Measurements from ENCODE around the gene THRB.
A peak's percentile ranks its signal among the peaks of the same experiment; 100 is the strongest.

THRB gene

DNA sequence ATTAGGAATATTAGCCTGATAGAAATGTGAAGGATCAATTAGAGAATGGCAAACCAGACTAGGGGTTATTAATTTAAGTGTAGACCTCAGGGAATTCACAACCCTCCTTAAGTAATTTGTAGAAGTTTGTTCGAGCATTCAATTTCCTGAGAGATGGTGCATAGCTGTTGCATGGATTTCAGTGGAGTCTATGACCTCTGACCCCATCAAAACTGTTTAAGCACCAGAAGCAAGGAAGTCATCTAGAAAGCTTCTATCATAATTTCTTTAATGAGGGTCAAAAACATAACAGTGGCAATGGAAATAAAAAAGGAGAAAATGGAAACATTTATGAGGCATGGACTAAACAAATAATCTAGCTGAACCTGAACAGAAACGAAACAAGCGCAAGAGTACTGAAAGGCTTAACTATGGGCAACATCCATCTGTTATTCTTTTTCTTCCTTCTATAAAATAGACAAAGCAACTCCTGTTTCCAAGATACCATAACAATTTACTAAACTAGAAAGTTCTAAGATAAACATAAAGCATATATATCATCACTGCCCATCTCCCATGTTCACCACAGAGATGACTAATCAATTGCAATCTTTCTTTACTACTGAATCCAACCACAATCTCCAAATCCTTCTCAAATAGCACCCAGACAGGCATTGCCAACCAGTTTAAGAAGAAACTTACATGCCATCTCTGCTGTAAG, 151.4 kb downstream of the THRB start:
- DNase-seq, result peak; percentile 70

DNA sequence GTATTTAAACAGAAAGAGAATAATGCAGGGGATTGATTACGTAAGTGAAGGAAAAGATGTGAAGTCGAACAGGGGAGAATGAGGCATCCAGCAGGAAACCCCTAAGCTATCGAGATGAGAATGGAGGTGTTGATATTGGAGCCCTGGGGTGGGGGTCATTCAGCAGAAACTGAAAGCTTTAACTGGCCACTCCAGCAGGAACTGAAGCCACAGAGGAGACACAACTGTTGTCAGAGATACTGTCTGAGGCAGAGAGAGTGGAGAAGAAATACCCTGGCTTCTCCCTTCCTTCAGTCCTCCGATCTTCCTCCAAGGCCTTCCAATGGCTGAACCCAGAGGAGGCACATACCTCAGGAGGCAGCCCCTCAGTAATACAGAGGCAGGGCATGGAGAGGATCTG, 152.4 kb downstream of the THRB start:
- no peak for DNase-seq

DNA sequence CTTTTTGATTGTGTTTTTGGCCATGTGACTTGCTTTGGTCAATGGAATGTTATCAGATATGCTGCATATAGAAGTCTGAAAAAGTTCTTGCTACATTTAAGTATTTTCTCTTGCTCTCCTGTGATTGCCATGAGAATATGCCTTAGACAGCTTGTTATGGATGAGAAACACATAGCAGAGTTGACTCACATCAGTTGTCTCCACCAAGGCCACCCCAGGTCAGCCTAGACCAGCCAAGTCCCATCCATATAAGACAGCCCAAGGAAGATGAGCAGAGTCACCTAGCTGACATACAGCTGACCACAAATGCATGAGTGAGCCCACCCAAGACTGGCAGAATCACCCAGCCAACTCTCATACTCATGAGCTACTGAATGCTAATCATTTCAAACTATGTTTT, 153.0 kb downstream of the THRB start:
- DNase-seq, result peak; percentile 11

DNA sequence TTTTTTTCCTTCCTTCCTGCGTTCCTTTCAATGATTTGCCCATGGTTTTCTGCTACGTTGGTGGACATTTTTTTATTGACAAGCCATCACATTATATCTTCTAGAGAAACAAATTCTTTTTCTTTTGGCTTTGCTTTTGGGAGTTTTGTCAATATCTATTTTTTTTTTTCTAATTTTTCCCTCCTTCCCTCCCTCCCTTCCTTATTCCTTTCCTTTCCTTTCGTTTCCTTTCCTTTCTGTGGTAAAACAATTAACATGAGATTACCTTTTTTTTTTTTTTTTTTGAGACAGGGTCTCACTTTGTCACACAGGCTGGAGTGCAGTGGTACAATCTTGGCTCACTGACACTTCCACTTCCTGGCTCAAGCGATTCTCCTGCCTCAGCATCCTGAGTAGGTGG, 153.7 kb downstream of the THRB start:
- DNase-seq, result no peak

GRCh38 chr3:24340161-24340560, 154.5 kb downstream of the THRB start:
- DNase-seq, result no peak

DNA sequence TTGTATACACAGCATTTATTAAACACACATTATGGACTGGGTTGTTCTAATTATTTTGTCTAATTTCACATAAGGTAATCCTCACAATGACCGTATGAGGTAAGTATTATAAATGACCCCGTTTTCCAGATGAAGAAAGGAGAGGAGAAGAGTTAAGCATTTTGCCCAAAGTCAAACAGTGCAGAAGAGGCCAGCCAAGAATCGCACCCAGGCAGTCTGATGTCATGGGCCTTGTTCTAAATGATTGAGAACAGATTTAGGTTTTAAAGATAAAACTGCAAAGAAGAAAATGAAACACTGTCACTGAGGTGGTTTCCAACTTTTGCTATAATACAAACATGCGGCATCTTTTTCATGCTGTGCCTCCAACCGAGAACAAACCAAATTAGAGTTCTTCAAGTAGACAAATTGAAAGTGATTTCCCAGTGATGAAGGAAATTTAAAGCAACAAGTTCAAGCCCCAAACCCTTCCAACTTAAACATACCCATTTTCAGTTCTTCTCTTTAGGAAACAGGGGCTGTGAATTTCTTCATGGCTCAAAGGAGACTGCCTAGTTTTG, 155.3 kb downstream of the THRB start:
- DNase-seq, result no peak

DNA sequence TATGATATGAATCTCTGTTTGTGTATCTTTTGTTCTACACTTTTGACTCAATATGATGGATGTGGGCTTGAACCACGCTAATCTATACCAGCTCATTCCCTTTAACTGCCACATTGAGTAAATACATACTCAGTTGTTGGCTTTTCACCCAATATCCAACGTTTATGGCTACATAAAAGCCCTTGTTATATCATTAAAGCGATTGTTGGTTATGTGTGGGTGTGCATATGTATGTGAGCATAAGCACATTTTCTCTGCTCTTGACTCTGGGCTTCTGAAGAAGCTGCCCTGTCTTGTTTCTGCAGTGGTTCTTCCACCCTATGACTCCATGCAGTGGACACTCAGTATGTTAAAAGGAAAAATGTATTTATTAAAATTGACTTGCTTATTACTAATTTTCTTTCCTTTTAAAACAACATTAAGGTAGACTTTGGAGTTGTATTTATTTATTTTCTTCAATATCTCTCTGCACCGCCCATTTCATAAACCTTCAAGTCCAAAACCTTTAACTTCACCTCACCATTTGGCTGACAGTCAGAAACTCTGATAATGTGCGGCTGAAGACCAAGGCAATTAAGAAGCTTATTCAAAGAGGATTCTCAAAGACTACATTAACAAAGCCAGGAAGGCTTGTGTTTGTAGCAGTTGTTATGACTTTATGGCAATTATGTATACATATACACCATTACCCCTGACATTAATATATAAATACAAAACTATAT, 156.1 kb downstream of the THRB start:
- DNase-seq, result no peak

DNA sequence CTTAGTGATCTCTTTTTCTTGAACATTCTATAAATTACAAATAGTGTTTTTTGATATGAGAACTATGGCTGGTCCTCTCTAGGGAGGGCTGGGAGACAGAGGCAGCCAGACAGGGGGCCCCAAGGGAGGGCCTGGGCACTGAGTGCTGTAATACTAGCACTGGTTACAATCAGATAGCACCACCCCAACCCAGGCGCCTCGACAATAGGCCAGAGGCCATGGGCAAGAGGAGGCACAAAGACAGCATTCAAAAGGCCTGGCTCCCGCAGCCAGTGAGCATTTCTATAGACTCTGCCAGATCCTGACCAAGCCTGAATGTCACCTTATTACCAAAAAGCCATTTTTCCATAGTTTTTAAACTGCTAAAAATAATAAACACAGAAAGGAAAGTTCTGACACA, 158.5 kb downstream of the THRB start:
- no peak for DNase-seq

DNA sequence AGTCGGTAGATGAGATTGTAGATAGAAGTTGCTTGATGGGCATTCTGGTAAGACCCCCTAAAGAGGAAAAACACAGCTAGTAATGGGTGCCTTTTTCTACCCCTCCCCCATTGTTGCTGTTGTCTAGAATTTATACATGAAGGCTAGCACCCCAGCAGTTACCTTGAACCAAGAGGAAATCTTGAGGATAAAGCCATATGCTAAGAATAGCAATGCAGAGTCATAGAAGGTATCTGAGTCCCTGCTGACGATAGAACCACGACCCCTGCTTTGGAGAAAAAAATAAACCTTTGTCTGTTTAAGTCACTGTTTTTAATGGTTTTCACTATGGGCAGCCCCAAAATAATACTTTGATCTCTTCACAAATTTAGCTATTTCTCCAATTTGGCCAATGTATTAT, 162.6 kb downstream of the THRB start:
- DNase-seq, result no peak

DNA sequence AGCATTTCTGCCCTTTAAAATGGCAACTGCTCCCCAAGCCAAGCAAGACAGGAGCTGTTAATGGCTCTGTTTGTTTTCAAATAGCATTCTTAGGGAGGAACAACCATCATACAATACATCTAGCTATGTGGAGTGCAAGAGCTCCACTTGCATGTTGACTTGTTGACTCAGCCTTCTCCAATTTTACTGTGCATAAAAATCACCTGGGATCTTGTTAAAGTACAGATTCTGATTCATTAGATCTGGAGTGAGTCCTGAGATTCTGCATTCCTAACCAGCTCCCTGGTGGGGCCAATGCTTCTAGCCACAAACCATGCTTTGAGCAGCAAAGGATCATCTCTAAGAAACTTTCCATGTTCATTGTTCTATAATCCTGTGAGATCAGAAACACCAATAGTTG, 171.4 kb downstream of the THRB start:
- DNase-seq, result no peak

DNA sequence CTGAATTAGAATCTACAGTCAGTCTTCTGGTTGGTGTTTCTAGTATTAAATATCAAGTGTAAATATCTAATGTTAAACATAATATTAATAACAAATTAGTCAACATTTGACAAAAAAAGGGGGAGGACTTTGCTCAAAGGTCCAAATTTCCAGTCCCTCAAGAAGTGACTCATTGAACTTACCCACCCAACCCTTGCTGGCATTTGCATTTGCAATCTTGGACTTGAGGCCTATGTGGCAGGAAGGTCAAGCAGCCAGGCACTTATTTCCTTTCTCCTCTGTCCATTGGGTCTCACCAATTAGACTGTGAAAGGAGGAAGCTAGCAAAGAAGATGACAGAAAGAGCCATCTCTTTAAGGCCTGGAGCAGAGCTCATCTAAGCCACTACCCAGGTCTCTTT, 174.0 kb downstream of the THRB start:
- no peak for DNase-seq

- DNase-seq, result peak; percentile 88
These were observed 175.9 kb downstream of the THRB start for GRCh38 chr3:24318677-24319287.

GRCh38 chr3:24316887-24317383, 177.7 kb downstream of the THRB start:
- DNase-seq, result peak; percentile 56

DNA sequence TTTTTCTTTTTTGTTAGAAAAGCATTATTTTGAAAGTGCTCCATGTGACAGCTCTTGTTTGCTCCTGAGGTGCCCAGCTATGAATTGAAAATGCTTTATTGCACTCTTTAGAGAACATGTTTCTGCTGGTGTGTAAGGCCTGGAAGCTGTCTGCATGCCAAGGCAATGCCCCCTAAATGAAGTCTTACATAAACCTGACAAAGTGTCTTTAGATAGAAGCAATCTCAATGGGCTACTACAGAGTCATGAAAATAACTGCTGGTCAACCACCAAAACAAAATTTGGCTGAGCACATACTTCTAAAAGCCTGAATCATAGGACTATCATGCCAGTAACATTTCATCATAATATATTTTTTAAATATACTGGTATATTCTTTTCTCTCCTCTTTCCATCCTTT, 178.7 kb downstream of the THRB start:
- DNase-seq, result peak; percentile 22

DNA sequence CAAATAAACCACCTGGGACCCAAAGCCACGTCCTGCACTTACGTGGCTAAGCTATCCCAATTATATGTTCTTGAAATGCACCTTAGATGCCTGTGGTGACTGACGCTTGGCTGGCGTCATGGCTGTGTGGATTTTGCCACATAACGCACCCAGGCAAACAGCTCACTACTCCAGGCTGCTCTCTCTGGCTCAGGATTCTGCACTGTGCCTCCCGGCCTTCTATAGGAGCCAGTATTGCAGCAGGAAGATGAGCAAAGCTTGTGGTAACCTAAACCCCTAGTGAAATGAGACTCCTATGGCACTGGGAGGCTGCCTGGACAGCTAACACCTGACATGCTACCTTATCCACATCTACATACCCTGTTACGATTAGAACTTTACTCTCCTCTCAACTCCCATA, 179.3 kb downstream of the THRB start:
- no peak for DNase-seq

GRCh38 chr3:24311881-24312280, 182.8 kb downstream of the THRB start:
- no peak for DNase-seq

GRCh38 chr3:24310887-24311286, 183.8 kb downstream of the THRB start:
- DNase-seq, result no peak

GRCh38 chr3:24306518-24306917, 188.1 kb downstream of the THRB start:
- no peak for DNase-seq

GRCh38 chr3:24305795-24306467, 188.7 kb downstream of the THRB start:
- no peak for DNase-seq

- DNase-seq, result no peak
These were observed 191.4 kb downstream of the THRB start for GRCh38 chr3:24303057-24303754.

DNA sequence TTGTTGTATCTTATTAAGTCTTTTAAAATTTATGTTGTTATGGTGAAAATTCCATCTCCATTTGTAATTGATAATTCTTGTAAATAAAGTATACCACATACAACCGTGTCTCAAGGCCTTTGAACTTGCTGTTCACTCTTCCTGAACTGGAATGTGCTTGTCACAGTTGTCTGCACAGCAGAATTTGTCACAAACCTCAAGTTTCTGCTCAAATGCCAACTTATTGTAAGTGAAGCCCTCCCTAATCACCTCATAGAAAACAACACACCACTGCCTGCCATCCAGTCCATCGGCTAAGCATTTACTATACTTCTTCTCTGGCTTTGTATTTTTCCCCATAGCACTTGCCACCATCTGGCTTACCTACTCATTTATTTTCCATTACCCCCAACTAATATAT, 192.3 kb downstream of the THRB start:
- no peak for DNase-seq

DNA sequence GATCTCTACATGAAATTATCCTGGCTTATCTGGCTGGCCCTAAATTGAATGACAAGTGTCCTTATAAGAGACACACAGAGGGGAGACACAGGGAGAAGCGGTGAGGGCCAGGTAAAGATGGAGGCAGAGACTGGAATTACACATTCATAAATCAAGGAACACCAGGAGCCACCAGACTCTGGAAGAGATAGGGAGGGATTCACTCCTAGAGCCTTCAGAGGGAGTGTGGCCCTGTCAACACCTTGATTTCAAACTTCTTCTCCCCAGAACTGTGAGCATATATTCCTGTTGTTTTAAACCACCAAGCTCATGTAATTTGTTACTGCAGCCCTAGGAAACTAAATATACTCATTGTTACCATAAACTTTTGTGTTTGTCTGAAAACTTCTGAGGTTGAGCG, 193.7 kb downstream of the THRB start:
- no peak for DNase-seq
